WTC11 (cell line): ENCODE measurements around the gene CDR2.

Experiments used
- CREM ChIP-seq: sonication (generic); formaldehyde crosslinking; IDR thresholded peaks from 2 replicates; pipeline ENCODE4 v1.8.1; 2022; ENCODE audit warnings: mild to moderate bottlenecking, missing genetic modification reagents, moderate library complexity
- GRHL2 ChIP-seq: fragments of 250-450 bp; sonication (Bioruptor Pico); IDR thresholded peaks from 2 replicates; pipeline ENCODE4 v1.8.0; 2022; ENCODE audit warnings: mild to moderate bottlenecking, moderate library complexity; ENCODE audit not compliant: insufficient replicate concordance, severe bottlenecking
- JUN ChIP-seq: sonication (generic); formaldehyde crosslinking; IDR thresholded peaks from 2 replicates; pipeline ENCODE4 v1.8.0; 2023; ENCODE audit warnings: mild to moderate bottlenecking, missing genetic modification reagents
- TEAD1 ChIP-seq: sonication (generic); formaldehyde crosslinking; IDR thresholded peaks from 2 replicates; pipeline ENCODE4 v1.8.0; 2022; ENCODE audit warnings: mild to moderate bottlenecking, missing genetic modification reagents
- TEAD4 ChIP-seq: sonication (generic); formaldehyde crosslinking; IDR thresholded peaks from 2 replicates; pipeline ENCODE4 v1.8.0; 2022; ENCODE audit warnings: mild to moderate bottlenecking, missing genetic modification reagents
- TP53 ChIP-seq: sonication (generic); formaldehyde crosslinking; IDR thresholded peaks from 2 replicates; pipeline ENCODE4 v1.8.1; 2023; ENCODE audit warnings: mild to moderate bottlenecking, missing genetic modification reagents
- TF ChIP-seq, protein P1 (sequence below): fragments of 200-600 bp; IDR thresholded peaks from 2 replicates; pipeline ENCODE4 v1.8.0; 2022; ENCODE audit warnings: antibody characterized with exemption
- TF ChIP-seq, protein P2 (sequence below): fragments of 250-450 bp; sonication (Bioruptor Pico); IDR thresholded peaks from 2 replicates; pipeline ENCODE4 v1.9.0; 2021; ENCODE audit warnings: mild to moderate bottlenecking
- TF ChIP-seq, protein P3 (sequence below): sonication (generic); formaldehyde crosslinking; IDR thresholded peaks from 2 replicates; pipeline ENCODE4 v1.8.0; 2023; ENCODE audit warnings: mild to moderate bottlenecking, missing genetic modification reagents
- TF ChIP-seq, protein P4 (sequence below): fragments of 250-450 bp; sonication (Bioruptor Pico); IDR thresholded peaks from 2 replicates; pipeline ENCODE4 v1.9.0; 2021; ENCODE audit warnings: mild to moderate bottlenecking

DNA sequence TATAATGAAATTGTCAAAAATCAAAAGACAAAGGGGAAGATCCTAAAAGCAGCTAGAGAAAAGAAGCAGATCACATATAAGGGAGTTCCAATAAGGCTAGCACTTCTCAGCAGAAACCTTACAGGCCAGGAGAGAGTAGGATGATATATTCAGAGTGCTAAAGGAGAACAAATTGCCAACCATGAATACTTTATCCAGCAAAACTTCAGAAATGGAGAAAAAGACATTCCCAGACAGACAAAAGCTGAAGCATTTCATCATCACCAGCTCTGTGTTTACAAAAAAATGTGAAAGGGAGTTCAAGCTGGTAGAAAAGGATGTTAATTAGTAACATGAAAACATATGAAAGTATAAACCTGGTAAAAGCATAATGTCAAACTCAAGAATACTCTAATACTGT, 37.4 kb downstream of the CDR2 start:
- TF ChIP-seq CREM (no peak), TEAD4 (CRISPR knock-in tag) (no peak), TP53 (no peak), JUN (no peak), TEAD1 (no peak), GRHL2 (CRISPR knock-in tag) (no peak)
- TF ChIP-seq, protein P1, sequence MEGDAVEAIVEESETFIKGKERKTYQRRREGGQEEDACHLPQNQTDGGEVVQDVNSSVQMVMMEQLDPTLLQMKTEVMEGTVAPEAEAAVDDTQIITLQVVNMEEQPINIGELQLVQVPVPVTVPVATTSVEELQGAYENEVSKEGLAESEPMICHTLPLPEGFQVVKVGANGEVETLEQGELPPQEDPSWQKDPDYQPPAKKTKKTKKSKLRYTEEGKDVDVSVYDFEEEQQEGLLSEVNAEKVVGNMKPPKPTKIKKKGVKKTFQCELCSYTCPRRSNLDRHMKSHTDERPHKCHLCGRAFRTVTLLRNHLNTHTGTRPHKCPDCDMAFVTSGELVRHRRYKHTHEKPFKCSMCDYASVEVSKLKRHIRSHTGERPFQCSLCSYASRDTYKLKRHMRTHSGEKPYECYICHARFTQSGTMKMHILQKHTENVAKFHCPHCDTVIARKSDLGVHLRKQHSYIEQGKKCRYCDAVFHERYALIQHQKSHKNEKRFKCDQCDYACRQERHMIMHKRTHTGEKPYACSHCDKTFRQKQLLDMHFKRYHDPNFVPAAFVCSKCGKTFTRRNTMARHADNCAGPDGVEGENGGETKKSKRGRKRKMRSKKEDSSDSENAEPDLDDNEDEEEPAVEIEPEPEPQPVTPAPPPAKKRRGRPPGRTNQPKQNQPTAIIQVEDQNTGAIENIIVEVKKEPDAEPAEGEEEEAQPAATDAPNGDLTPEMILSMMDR, result no peak
- TF ChIP-seq, protein P2, sequence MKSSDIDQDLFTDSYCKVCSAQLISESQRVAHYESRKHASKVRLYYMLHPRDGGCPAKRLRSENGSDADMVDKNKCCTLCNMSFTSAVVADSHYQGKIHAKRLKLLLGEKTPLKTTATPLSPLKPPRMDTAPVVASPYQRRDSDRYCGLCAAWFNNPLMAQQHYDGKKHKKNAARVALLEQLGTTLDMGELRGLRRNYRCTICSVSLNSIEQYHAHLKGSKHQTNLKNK (CRISPR knock-in tag), result no peak
- TF ChIP-seq, protein P3, sequence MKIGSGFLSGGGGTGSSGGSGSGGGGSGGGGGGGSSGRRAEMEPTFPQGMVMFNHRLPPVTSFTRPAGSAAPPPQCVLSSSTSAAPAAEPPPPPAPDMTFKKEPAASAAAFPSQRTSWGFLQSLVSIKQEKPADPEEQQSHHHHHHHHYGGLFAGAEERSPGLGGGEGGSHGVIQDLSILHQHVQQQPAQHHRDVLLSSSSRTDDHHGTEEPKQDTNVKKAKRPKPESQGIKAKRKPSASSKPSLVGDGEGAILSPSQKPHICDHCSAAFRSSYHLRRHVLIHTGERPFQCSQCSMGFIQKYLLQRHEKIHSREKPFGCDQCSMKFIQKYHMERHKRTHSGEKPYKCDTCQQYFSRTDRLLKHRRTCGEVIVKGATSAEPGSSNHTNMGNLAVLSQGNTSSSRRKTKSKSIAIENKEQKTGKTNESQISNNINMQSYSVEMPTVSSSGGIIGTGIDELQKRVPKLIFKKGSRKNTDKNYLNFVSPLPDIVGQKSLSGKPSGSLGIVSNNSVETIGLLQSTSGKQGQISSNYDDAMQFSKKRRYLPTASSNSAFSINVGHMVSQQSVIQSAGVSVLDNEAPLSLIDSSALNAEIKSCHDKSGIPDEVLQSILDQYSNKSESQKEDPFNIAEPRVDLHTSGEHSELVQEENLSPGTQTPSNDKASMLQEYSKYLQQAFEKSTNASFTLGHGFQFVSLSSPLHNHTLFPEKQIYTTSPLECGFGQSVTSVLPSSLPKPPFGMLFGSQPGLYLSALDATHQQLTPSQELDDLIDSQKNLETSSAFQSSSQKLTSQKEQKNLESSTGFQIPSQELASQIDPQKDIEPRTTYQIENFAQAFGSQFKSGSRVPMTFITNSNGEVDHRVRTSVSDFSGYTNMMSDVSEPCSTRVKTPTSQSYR, result no peak
- TF ChIP-seq, protein P4, sequence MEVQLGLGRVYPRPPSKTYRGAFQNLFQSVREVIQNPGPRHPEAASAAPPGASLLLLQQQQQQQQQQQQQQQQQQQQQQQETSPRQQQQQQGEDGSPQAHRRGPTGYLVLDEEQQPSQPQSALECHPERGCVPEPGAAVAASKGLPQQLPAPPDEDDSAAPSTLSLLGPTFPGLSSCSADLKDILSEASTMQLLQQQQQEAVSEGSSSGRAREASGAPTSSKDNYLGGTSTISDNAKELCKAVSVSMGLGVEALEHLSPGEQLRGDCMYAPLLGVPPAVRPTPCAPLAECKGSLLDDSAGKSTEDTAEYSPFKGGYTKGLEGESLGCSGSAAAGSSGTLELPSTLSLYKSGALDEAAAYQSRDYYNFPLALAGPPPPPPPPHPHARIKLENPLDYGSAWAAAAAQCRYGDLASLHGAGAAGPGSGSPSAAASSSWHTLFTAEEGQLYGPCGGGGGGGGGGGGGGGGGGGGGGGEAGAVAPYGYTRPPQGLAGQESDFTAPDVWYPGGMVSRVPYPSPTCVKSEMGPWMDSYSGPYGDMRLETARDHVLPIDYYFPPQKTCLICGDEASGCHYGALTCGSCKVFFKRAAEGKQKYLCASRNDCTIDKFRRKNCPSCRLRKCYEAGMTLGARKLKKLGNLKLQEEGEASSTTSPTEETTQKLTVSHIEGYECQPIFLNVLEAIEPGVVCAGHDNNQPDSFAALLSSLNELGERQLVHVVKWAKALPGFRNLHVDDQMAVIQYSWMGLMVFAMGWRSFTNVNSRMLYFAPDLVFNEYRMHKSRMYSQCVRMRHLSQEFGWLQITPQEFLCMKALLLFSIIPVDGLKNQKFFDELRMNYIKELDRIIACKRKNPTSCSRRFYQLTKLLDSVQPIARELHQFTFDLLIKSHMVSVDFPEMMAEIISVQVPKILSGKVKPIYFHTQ (CRISPR knock-in tag), result no peak
